AG04450 (cell line): Measurements from ENCODE around the gene TAF3. TPM values are rescaled to one million over a fixed set of nuclear protein-coding genes. Genes with fewer than 3 reads are reported as not detected.

ENCODE experiments used
- CTCF ChIA-PET: fragments of 300-600, 350-600 bp; formaldehyde crosslinking; extraction: SDS; loops from one replicate; lab custom pipeline; 2022; ENCODE audit warnings: antibody characterized with exemption, inconsistent platforms; lab: Charles Lee
- POLR2A ChIA-PET: fragments of 350-600 bp; formaldehyde crosslinking; extraction: SDS; loops from one replicate; lab custom pipeline; 2021; ENCODE audit warnings: antibody characterized with exemption, inconsistent platforms; lab: Yijun Ruan, JAX
- DNase-seq: peaks from one replicate; pipeline ENCODE4 v3.0.0-alpha.2; 2011; ENCODE audit warnings: low read depth, low spot score
- H3K27ac ChIP-seq: one replicate; pipeline ENCODE4 v1.5.1; 2012; ENCODE audit warnings: low read depth, low read length, control low read depth
- H3K27me3 ChIP-seq: one replicate; pipeline ENCODE4 v1.6.0; 2012; ENCODE audit warnings: low read length; ENCODE audit not compliant: control insufficient read depth, insufficient read depth
- H3K4me3 ChIP-seq: 2 replicates; pipeline ENCODE4 v1.5.1; 2011; ENCODE audit warnings: mild to moderate bottlenecking, low read depth, low read length, control low read depth
- H3K9me3 ChIP-seq: 2 replicates; pipeline ENCODE4 v1.5.1; 2012; ENCODE audit warnings: low read length; ENCODE audit not compliant: control insufficient read depth, insufficient read depth
- CTCF ChIP-seq: IDR thresholded peaks from 2 replicates; pipeline ENCODE4 v1.5.1; 2011; ENCODE audit warnings: low read depth, low read length, control low read depth, inconsistent platforms
- polyA plus RNA-seq: library from polyadenylated mRNA; depleted of rRNA; stranded (reverse); fragments of >200 nt; gene quantifications from 2 replicates; pipeline ENCODE4 v1.2.3, GENCODE V29; 2011

The TAF3 gene
- polyA plus RNA-seq, 1 experiment = 3.1 TPM

DNA sequence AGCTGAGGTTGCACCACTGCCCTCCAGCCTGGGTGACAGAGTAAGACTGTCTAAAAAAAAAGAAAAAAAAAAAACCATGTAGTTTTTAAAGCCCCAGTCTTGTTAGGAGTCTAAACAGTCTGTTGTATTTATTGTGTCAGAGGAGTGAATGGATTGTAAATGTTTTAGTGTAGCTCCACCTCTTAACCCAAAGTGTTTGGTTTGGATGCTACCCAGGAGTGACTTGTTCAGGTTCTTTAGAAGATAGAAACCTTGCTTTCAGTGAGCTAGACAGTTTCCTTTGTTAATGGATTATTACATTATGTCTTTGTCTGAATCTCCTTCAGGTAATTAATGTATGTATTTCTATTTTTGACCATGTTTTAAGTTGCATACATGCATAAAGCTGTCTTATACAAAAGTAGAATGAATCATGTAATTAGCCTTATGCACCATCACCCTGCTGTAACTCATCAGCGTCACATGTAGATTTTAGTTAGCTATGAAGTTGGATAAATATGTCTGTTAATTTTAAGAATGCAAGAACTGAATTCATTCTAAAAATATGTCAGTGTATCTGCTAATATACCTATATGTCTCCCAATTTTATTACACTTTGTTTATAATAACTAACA is 97.7 kb downstream of the TAF3 start:
- no peak for TF ChIP-seq CTCF
- DNase-seq = no peak
- Histone ChIP-seq H3K4me3 (no peak overlapping the region), H3K27me3 (no peaks in the 10 kb centered on the region), H3K9me3 (no peaks in the 10 kb centered on the region), H3K27ac (no peak overlapping the region)
- ChIA-PET CTCF (interaction anchor here (0.6 kb wide), 1 partner anchor 1649 kb away, joined by 3 read pairs; no protein-coding TSS in a partner anchor), POLR2A (no interaction called here)

GRCh38 chr10:7917736-7918135 is 99.4 kb downstream of the TAF3 start:
- no peak overlapping the region for H3K4me3 ChIP-seq
- H3K27me3 ChIP-seq = no peaks in the 10 kb centered on the region
- DNase-seq = no peak
- TF ChIP-seq CTCF = no peak
- ChIA-PET CTCF (no interaction called here), POLR2A (no interaction called here)
- H3K9me3 ChIP-seq = no peaks in the 10 kb centered on the region
- no peak overlapping the region for H3K27ac ChIP-seq

DNA sequence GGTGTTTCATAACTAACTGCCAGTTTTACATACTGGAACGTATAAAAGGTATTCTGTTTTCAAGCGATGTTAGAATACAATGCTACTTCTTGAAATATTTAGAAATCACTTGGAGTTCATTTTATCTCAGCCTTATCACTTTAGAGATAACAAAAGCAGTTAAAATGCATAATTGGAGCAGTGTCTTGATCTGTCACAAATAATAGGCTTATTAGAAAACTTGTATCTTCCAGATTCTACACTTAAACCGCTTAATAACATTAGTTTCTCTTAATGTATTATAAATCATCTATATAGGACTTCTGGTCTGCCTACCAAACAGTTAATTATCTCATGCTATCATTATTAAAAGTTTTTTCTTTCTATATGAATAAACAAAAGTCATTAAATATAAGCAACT is 104.4 kb downstream of the TAF3 start:
- no peak for DNase-seq
- CTCF ChIA-PET = interaction anchor here (0.6 kb wide), 1 partner anchor 18 kb away, joined by 4 read pairs; no protein-coding TSS in a partner anchor
- POLR2A ChIA-PET = no interaction called here
- Histone ChIP-seq H3K27ac (no peak overlapping the region), H3K27me3 (no peaks in the 10 kb centered on the region), H3K4me3 (no peak overlapping the region), H3K9me3 (no peaks in the 10 kb centered on the region)
- no peak for TF ChIP-seq CTCF

- CTCF ChIA-PET = no interaction called here
- no peak for TF ChIP-seq CTCF
- Histone ChIP-seq H3K27ac (no peak overlapping the region), H3K9me3 (no peaks in the 10 kb centered on the region), H3K4me3 (no peak overlapping the region), H3K27me3 (no peaks in the 10 kb centered on the region)
- POLR2A ChIA-PET = no interaction called here
- no peak for DNase-seq
Measured at GRCh38 chr10:7928536-7928935, 110.2 kb downstream of the TAF3 start.

DNA sequence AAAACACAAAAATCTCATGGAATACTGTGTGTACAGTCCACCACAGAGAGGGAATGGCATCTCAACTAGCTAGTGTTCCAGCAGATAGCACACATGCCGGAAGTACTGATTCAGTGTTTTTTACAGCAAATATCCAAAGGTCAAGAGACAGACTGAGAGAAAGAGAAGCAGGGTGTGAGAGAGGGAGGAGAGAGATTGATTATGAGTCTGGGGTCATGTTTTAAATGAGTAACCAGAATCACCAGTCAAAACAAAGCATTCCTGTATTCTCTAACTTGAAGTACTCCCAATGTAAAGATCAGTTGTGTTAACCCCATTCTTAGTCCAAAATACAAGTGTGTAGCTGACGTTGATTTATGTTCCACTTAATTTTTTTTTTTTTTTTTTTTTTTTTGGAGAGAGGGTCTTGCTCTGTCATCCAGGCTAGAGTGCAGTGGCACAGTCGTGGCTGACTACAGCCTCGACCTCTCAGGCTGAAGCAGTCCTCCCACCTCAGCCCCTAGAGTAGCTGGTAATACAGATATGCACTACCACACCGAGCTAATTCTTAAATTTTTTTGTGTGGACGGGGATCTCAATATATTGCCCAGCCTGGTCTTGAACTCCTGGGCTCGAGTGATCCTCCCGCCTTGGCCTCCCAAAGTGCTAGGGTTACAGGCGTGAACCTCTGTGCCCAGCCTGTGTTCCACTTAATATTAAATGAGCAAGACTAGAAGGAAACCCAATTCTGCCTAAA is 114.2 kb downstream of the TAF3 start:
- POLR2A ChIA-PET = interaction anchor here (0.7 to 0.9 kb wide), 2 partner anchors 10 to 43 kb away, joined by 4 to 11 read pairs; no protein-coding TSS in a partner anchor
- Histone ChIP-seq H3K27me3 (no peaks in the 10 kb centered on the region), H3K9me3 (0 out of 2 replicates have a peak, but pooled peaks cover 6% of the 10 kb centered on the region), H3K4me3 (no peak overlapping the region), H3K27ac (no peak overlapping the region)
- CTCF ChIA-PET = interaction anchor here (0.6 kb wide), 1 partner anchor 176 kb away, joined by 9 read pairs; no protein-coding TSS in a partner anchor
- TF ChIP-seq CTCF = no peak
- no peak for DNase-seq
